Activated CD4-positive, alpha-beta T cell treated with anti-CD3 and anti-CD28 coated beads for 36 hours (primary cell): Measurements from ENCODE around the gene RYR2. TPM values are rescaled to one million over a fixed set of nuclear protein-coding genes. Genes with fewer than 3 reads are reported as not detected.
"Not testable (repeated sequence)": the region's sequence is repeated elsewhere in the genome, so short reads cannot be mapped to it uniquely, and the experiment has no call there.

Experiments
- ATAC-seq: fragments of 200-7000 bp; cut with Tn5 transposase; one replicate; pipeline ENCODE4 v1.10.0; 2021; ENCODE audit warnings: mild to moderate bottlenecking, moderate library complexity
- CTCF ChIA-PET: fragments of 350-600 bp; sonication (Branson Sonifier 250); formaldehyde crosslinking; loops from one replicate; lab custom pipeline; 2021; ENCODE audit warnings: antibody characterized with exemption; lab: Charles Lee
- POLR2A ChIA-PET: fragments of 350-600 bp; sonication (Branson Sonifier 250); formaldehyde crosslinking; loops from one replicate; lab custom pipeline; 2021; ENCODE audit warnings: antibody characterized with exemption, inconsistent platforms; lab: Charles Lee
- DNase-seq: peaks from one replicate; pipeline ENCODE4 v3.0.0-alpha.2; 2020
- H3K27ac Mint-ChIP-seq: one replicate; pipeline ENCODE4 v1.8.0; 2021; ENCODE audit warnings: mixed read lengths
- H3K27me3 Mint-ChIP-seq: one replicate; pipeline ENCODE4 v1.8.0; 2021; ENCODE audit warnings: mixed read lengths
- H3K36me3 Mint-ChIP-seq: one replicate; pipeline ENCODE4 v1.8.0; 2021; ENCODE audit warnings: low read depth, mixed read lengths
- H3K4me1 Mint-ChIP-seq: one replicate; pipeline ENCODE4 v1.8.0; 2021; ENCODE audit warnings: mixed read lengths
- H3K4me3 Mint-ChIP-seq: one replicate; pipeline ENCODE4 v1.8.0; 2021; ENCODE audit warnings: mild to moderate bottlenecking, moderate library complexity, mixed read lengths
- H3K9me3 Mint-ChIP-seq: one replicate; pipeline ENCODE4 v1.8.0; 2021; ENCODE audit warnings: low read depth, mixed read lengths
- intact Hi-C, 2 experiments: fragments of 100-400 bp; cut with DNase I in 1 of 2; cut with micrococcal nuclease in 1 of 2; formaldehyde crosslinking; loops; one replicate each; pipeline versions ENCODE4 v1.14.2 to v1.15.1; 2022 to 2024; cut with DNase I, micrococcal nuclease
- total RNA-seq, 2 experiments: library from RNA; stranded (reverse); gene quantifications; one replicate each; pipeline ENCODE4 v1.2.3, GENCODE V29; 2021

Gene RYR2
- total RNA-seq, 2 experiments from 2014 or later: 0.04 to 0.05 TPM

DNA sequence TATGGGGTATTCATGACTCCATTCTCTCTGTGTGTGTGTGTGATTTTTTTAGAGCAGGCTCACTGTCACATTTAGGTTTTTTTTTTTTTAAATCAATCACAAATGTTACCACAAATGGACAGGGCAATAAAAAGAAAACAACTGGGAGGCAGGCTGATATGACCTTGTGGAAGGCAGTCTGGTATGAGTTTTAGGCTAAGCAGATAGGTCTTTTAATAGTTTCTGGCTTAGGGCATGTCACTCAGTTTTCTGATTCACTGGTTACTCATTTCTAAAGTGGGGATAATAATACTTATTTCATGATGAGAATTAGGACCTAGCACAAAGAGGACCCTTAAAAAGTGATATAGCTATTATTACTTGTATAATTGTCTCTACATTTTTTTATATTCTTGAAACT is 278.9 kb downstream of the RYR2 start:
- Mint-ChIP-seq H3K9me3 (no peaks in the 10 kb centered on the region), H3K36me3 (no peaks in the 10 kb centered on the region), H3K4me3 (no peak overlapping the region), H3K27ac (no peak overlapping the region), H3K4me1 (no peaks in the 10 kb centered on the region), H3K27me3 (peaks cover 3% of the 10 kb centered on the region)
- no peak for ATAC-seq
- DNase-seq: no peak
- ChIA-PET POLR2A (no interaction called here), CTCF (no interaction called here)
- intact Hi-C loops: no loop called here

DNA sequence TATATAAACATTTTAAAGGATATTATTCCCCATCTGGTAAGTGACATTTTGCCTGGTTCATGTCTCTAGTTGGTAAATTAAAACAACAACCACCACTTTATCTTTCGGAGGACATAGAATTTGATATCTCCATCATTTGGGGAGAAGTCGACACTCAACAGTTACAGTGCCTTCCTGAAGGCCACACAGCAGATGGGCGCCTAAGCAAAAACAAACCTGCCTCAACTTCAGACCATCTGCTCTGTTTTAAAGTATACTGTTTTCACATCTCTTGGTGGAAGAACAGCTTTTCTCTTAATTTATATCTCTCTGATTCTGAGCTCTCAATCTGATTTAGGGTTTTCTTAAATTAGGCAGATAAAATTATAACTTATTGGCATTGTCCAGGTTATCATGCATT is 282.2 kb downstream of the RYR2 start:
- no peaks in the 10 kb centered on the region for H3K9me3 Mint-ChIP-seq
- no peak overlapping the region for H3K27ac Mint-ChIP-seq
- no peaks in the 10 kb centered on the region for H3K36me3 Mint-ChIP-seq
- CTCF ChIA-PET: no interaction called here
- peaks cover 3% of the 10 kb centered on the region for H3K27me3 Mint-ChIP-seq
- intact Hi-C loops: no loop called here
- no peak overlapping the region for H3K4me3 Mint-ChIP-seq
- no peak for ATAC-seq
- DNase-seq: no peak
- no peaks in the 10 kb centered on the region for H3K4me1 Mint-ChIP-seq
- POLR2A ChIA-PET: no interaction called here

DNA sequence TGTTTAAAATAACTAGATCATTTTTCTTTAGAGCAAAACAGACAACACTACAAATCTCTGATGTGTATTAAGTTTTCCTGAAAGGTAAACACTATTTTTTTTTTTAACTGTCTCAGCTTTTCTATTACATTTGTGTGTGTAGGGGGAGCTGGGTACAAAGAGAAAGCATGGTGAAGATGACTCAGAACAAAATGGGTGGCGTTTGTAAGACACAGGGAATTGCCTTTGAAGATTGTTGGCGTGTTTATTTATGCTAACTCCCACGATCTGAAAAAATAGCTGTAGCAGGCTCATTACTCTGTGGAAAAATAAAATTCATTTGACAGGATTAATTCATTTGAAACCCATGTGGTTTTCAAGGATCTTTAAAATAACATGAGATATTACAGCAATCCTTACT is 285.1 kb downstream of the RYR2 start:
- H3K9me3 Mint-ChIP-seq: no peaks in the 10 kb centered on the region
- ChIA-PET POLR2A (no interaction called here), CTCF (no interaction called here)
- no peak for DNase-seq
- no peak for ATAC-seq
- no peaks in the 10 kb centered on the region for H3K4me1 Mint-ChIP-seq
- H3K36me3 Mint-ChIP-seq: no peaks in the 10 kb centered on the region
- peaks cover 3% of the 10 kb centered on the region for H3K27me3 Mint-ChIP-seq
- no peak overlapping the region for H3K4me3 Mint-ChIP-seq
- intact Hi-C loops: no loop called here
- no peak overlapping the region for H3K27ac Mint-ChIP-seq

DNA sequence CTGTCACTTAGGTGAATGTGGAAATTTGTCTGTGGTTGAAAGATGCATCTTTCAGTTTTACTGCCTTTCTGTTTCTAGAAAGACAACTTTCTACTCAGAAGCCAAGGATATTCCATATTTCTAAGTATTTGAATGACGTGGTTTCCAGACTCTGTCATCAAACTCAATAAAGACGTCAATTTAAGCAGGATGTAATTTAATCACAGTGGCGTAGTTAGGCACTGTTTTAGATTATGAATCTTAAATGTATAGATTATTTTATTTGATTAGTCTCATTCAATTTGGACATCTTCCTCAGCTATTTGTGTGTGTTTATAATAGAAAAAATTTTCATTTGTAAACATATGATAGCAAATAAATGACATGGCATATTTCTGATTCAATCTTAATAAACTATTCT is 298.9 kb downstream of the RYR2 start:
- H3K36me3 Mint-ChIP-seq: no peaks in the 10 kb centered on the region
- H3K4me1 Mint-ChIP-seq: no peaks in the 10 kb centered on the region
- intact Hi-C loops: no loop called here
- POLR2A ChIA-PET: no interaction called here
- no peak overlapping the region for H3K4me3 Mint-ChIP-seq
- H3K27ac Mint-ChIP-seq: no peak overlapping the region
- peaks cover 3% of the 10 kb centered on the region for H3K27me3 Mint-ChIP-seq
- H3K9me3 Mint-ChIP-seq: peaks cover 2% of the 10 kb centered on the region
- DNase-seq (no peak), ATAC-seq (no peak)
- CTCF ChIA-PET: no interaction called here

DNA sequence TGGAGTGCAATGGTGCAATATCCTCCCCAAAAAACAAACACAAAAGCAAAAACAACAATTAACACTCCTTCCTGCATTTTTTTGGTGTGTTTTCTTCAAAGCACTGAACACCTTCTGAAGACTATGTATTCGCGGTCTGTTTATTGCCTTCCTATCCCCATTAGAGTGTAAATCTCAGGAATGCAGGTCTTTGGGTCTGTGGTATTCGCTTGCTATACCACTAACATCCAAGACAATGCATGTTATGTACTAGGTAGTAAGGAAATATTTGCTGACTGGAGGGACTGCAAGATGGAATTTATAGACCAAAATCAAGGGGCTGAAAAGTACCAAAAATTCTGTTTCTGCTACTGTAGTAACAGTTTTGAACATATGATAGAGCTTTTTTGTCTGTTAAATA is 299.4 kb downstream of the RYR2 start:
- Mint-ChIP-seq H3K36me3 (no peaks in the 10 kb centered on the region), H3K4me1 (no peaks in the 10 kb centered on the region), H3K27ac (no peak overlapping the region), H3K9me3 (peaks cover 2% of the 10 kb centered on the region), H3K4me3 (no peak overlapping the region), H3K27me3 (peaks cover 3% of the 10 kb centered on the region)
- CTCF ChIA-PET: no interaction called here
- intact Hi-C loops: no loop called here
- POLR2A ChIA-PET: no interaction called here
- ATAC-seq (no peak), DNase-seq (no peak)

DNA sequence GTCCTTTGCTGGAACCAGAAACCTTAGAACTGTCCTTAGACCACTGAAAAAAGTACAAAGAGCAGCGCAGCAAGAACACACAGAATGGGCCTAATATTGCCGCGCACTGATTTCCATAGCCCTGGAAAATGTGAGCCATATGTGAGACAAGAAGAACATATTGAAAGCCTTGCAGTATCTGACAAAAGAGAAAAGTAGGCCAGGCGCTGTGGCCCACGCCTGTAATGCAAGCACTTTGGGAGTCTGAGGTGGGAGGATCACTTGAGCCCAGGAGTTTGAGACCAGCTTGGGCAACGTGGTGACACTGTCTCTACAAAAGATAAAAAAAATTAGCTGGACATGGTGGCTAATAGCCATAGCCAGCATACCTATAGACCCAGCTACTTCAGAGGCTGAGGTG is 300.7 kb downstream of the RYR2 start:
- H3K9me3 Mint-ChIP-seq: peaks cover 2% of the 10 kb centered on the region
- POLR2A ChIA-PET: no interaction called here
- DNase-seq: no peak
- CTCF ChIA-PET: interaction anchor here (0.6 kb wide), 1 partner anchor 163 kb away, joined by 4 read pairs; no protein-coding TSS in a partner anchor
- H3K27ac Mint-ChIP-seq: no peak overlapping the region
- intact Hi-C loops: no loop called here
- H3K4me3 Mint-ChIP-seq: no peak overlapping the region
- no peaks in the 10 kb centered on the region for H3K36me3 Mint-ChIP-seq
- peaks cover 3% of the 10 kb centered on the region for H3K27me3 Mint-ChIP-seq
- no peak for ATAC-seq
- no peaks in the 10 kb centered on the region for H3K4me1 Mint-ChIP-seq

DNA sequence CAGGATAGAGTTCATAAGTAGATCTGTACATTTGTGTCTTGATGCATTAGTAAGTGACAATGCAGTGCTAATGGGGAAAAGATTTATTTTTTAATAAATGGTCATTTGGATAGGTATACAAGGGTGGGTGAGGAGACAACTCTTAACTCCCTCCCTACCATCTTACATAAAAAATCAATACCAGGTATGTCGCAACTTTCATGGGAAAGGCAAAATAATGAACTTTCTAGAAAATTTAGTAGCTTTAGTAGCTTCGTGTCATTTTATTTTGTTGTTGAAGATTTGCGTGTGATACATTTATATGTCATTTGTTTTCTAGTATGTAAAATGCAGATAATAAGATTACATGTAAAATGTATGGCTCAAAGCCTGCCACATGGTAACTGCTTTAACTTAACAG is 310.8 kb downstream of the RYR2 start:
- H3K4me1 Mint-ChIP-seq: no peaks in the 10 kb centered on the region
- H3K27me3 Mint-ChIP-seq: peaks cover 3% of the 10 kb centered on the region
- no peaks in the 10 kb centered on the region for H3K9me3 Mint-ChIP-seq
- intact Hi-C loops: no loop called here
- H3K27ac Mint-ChIP-seq: no peak overlapping the region
- ChIA-PET POLR2A (no interaction called here), CTCF (no interaction called here)
- no peak for ATAC-seq
- DNase-seq: no peak
- no peaks in the 10 kb centered on the region for H3K36me3 Mint-ChIP-seq
- H3K4me3 Mint-ChIP-seq: no peak overlapping the region

DNA sequence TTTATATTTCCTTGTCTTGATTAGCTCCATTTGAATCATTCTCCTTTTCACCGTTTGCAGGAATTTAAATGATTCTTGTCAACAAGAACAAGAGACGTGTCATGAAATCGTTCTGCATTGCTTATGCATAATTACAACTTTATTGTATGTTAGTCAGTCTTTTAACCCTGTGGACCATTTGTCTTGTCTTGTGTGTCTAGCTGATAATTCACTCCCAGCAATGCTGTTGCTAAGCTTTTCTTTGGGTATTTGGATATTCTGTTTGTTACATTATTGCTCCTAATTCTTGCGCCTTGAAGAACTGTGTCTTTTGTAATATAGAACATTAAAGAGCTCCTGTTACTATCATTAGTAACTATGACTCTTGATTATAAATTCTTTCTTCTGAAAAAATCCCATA is 311.9 kb downstream of the RYR2 start:
- intact Hi-C loops: no loop called here
- ChIA-PET POLR2A (no interaction called here), CTCF (no interaction called here)
- peaks cover 3% of the 10 kb centered on the region for H3K27me3 Mint-ChIP-seq
- DNase-seq (no peak), ATAC-seq (no peak)
- no peaks in the 10 kb centered on the region for H3K36me3 Mint-ChIP-seq
- H3K27ac Mint-ChIP-seq: no peak overlapping the region
- no peaks in the 10 kb centered on the region for H3K9me3 Mint-ChIP-seq
- H3K4me1 Mint-ChIP-seq: no peaks in the 10 kb centered on the region
- H3K4me3 Mint-ChIP-seq: no peak overlapping the region

DNA sequence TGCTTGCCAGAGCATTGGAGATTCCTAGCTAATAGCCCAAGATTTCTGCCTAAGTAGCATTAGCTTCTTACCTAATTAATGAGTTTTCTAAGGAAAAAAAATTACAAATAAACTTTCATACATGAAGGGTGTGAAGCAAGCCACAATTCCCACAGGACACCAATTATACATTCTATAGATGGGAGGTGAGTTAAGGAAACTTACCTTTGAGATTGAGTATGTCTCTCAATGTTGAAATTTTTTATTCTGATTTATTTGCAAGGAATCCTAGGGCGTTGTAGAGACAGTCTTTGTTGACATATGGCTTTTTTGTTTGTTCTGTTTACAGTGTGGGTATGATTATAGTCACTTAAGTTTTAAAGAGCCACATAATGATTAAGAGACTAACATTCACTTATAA is 313.0 kb downstream of the RYR2 start:
- ATAC-seq (no peak), DNase-seq (no peak)
- H3K4me1 Mint-ChIP-seq: no peaks in the 10 kb centered on the region
- H3K9me3 Mint-ChIP-seq: no peaks in the 10 kb centered on the region
- H3K27ac Mint-ChIP-seq: no peak overlapping the region
- intact Hi-C loops: no loop called here
- no peaks in the 10 kb centered on the region for H3K36me3 Mint-ChIP-seq
- CTCF ChIA-PET: no interaction called here
- POLR2A ChIA-PET: no interaction called here
- H3K4me3 Mint-ChIP-seq: no peak overlapping the region
- no peaks in the 10 kb centered on the region for H3K27me3 Mint-ChIP-seq

DNA sequence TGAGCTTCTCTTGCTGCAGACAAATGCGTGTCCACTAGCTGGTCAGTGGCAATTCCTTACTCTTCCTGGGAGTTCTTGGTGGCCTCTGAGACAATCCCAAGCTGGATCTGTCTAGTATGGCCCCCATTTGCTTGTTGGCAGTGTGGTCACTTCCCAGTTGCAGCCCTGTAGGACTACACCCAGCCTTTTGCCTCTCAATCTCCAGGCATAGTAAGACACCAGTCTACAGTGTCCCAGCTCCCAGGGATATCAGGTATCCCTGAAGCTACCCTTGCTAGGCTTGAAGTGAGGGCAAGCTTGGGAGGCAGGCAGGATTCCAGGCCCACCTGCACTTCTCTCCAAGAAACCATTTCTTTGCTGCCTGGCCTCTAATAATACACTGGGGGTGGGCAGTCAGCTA is 316.6 kb downstream of the RYR2 start:
- H3K27ac Mint-ChIP-seq: no peak overlapping the region
- intact Hi-C loops: no loop called here
- H3K27me3 Mint-ChIP-seq: peaks cover 4% of the 10 kb centered on the region
- no peaks in the 10 kb centered on the region for H3K9me3 Mint-ChIP-seq
- H3K4me1 Mint-ChIP-seq: no peaks in the 10 kb centered on the region
- POLR2A ChIA-PET: no interaction called here
- no peaks in the 10 kb centered on the region for H3K36me3 Mint-ChIP-seq
- CTCF ChIA-PET: interaction anchor here (1.7 kb wide), 1 partner anchor 29 kb away, joined by 3 read pairs; no protein-coding TSS in a partner anchor
- no peak for ATAC-seq
- DNase-seq: no peak
- no peak overlapping the region for H3K4me3 Mint-ChIP-seq

DNA sequence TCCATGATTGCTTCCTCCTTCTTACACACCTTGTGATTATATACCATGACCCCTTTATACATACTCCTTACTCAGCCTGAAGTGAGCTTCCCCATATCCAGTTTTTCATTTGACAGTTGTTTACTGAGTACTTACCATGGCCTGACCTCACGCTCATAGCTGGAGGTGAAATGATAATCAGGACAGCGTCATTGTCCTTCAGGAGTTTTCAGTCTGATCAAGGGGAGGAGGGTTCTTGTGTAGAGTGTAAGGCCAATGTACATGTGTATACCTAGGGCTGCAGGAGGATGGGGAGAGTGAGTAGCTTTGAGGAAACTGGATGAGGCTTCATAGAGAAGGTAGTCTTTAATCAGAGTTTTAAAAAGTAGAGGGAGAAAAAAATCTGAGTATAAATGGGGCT is 325.8 kb downstream of the RYR2 start:
- CTCF ChIA-PET: no interaction called here
- Mint-ChIP-seq H3K4me1 (no peaks in the 10 kb centered on the region), H3K27ac (no peak overlapping the region), H3K4me3 (no peak overlapping the region), H3K27me3 (peaks cover 4% of the 10 kb centered on the region), H3K36me3 (no peaks in the 10 kb centered on the region), H3K9me3 (no peaks in the 10 kb centered on the region)
- intact Hi-C loops: no loop called here
- POLR2A ChIA-PET: no interaction called here
- DNase-seq (no peak), ATAC-seq (no peak)

DNA sequence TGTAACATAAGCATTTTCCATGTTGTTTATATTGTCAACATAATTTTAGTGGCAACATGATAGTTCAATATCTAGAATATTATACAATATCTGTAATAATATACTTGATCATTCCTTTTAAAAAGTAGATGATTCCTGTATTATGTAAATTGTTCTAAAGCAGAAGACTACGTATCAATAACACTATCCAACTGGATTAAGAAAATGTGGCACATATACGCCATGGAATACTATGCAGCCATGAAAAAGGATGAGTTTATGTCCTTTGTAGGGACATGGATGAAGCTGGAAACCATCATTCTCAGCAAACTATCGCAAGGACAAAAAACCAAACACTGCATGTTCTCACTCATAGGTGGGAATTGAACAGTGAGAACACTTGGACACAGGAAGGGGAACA is 329.5 kb downstream of the RYR2 start:
- DNase-seq, H3K27ac Mint-ChIP-seq, H3K36me3 Mint-ChIP-seq, CTCF ChIA-PET, H3K4me3 Mint-ChIP-seq, ATAC-seq, H3K27me3 Mint-ChIP-seq, H3K4me1 Mint-ChIP-seq, intact Hi-C loops, H3K9me3 Mint-ChIP-seq, POLR2A ChIA-PET: not testable (repeated sequence)

DNA sequence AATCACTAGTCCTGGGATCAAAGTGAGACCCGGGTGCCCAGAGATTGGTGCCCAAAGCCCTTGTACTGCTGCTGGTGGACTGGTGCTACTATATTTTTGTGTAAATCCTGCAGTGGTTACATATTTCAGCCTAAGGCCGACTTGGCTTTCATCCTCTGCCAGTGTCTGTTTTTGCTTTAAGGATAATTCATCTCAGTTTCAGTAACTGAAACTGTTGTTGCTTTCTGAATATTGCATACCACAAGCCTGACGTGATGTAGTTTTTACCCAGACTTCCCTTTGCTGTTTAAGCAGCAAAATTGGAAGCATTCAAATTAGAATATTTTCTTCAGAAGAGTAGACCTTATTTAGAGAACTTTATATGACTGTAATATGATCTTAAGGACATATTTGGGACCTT is 341.8 kb downstream of the RYR2 start:
- POLR2A ChIA-PET: no interaction called here
- DNase-seq (no peak), ATAC-seq (no peak)
- Mint-ChIP-seq H3K36me3 (no peaks in the 10 kb centered on the region), H3K27ac (no peak overlapping the region), H3K27me3 (no peaks in the 10 kb centered on the region), H3K4me3 (no peak overlapping the region), H3K9me3 (no peaks in the 10 kb centered on the region), H3K4me1 (no peaks in the 10 kb centered on the region)
- CTCF ChIA-PET: no interaction called here
- intact Hi-C loops: loop anchor here (10.0 kb wide), 3 partner anchors 339 to 1279 kb away; partner anchors contain the start of gene RYR2 (in 1 of the 2)
